Measurements from ENCODE around the gene C16orf89.
"Not testable (repeated sequence)": the region's sequence is repeated elsewhere in the genome, so short reads cannot be mapped to it uniquely, and the experiment has no call there.

Gene C16orf89, protein sequence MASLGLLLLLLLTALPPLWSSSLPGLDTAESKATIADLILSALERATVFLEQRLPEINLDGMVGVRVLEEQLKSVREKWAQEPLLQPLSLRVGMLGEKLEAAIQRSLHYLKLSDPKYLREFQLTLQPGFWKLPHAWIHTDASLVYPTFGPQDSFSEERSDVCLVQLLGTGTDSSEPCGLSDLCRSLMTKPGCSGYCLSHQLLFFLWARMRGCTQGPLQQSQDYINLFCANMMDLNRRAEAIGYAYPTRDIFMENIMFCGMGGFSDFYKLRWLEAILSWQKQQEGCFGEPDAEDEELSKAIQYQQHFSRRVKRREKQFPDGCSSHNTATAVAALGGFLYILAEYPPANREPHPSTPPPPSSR

GRCh38 chr16:5065813-5066212 is at the start of gene C16orf89:
C16orf89 (minus strand) TSS chr16:5065956; CDS start chr16:5065908, 48 bp downstream.
- no peak for DNase-seq

DNA sequence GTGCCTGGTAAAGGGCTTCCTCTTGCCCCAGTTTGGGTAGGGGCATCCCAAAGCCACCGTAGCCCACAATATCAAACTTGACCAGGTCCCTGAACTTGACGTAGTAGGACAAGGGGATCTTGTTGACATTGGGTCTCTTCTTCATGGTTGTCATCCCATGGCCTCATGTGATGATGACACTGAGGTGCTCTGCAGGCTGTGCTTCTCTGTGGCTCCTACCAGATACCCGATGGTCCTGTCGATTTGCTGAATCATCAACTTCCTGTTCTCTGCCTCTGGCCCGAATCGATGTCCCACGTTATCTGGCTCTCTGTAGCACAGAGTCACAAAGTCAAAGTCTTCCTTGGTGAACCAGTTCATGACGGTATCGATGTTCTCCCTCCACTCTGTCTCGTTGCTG is 45.2 kb upstream of the C16orf89 start:
- DNase-seq: not testable (repeated sequence)

DNA sequence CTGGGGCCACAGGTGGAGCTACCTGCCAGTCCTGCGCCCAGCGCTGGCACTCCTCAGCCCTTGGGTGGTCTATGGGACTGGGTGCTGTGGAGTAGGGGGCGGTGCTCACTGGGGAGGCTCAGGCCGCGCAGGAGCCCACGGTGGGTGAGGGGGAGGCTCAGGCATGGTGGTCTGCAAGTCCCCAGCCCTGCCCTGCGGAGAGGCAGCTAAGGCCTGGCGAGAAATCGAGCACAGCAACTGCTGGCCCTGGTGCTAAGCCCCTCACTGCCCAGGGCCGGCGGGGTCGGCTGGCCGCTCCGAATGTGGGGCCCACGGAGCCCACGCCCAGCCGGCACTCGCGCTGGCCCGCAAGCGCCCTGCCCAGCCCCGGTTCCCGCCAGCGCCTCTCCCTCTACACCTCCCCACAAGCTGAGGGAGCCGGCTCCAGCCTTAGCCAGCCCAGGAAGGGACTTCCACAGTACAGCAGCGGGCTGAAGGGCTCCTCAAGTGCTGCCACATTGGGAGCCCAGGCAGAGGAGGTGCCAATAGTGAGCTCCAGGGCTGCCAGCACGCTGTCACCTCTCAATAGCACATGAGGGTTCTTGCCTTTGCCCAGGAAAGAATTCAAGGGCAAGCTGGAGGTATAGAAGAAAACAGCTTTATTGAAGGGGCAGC is 42.9 kb upstream of the C16orf89 start:
- no peak for DNase-seq

GRCh38 chr16:5105039-5105438 is 39.3 kb upstream of the C16orf89 start:
- not testable (repeated sequence) for DNase-seq

DNA sequence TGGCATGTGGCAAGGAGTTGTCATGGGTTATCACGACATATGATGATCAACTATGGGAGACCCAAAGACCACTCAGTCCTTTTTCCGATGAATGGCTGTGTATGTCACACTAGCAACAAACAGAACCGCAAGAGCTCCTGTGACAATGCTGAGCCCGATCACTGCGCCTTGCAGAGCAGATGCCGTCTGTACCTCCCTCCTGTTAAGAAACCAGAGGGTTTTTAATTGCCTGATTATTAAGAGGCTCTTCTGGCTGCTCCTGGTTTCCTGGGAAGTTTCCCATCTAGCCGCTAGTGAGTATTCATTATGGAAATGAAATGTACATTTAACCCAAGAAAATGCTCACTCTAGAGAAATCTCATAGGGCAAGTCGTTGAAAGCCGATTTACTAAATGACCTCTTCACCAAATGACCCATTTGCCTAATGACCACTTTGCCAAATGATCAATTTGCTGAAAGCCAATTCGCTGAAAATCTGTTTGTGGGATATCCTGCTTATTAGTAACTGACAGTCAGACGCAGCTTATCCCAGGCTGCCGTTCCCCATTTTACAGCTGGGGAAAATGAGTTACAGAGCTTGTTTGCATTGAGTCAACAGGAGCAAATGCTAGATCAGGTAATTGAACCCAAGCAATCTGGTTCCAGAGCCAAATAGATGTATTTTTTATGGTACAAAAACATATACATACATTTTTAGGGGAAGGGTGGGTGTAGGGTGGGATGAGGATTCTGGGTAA is 37.7 kb upstream of the C16orf89 start:
- DNase-seq: not testable (repeated sequence)

GRCh38 chr16:5099174-5099573 is 33.4 kb upstream of the C16orf89 start:
- not testable (repeated sequence) for DNase-seq

DNA sequence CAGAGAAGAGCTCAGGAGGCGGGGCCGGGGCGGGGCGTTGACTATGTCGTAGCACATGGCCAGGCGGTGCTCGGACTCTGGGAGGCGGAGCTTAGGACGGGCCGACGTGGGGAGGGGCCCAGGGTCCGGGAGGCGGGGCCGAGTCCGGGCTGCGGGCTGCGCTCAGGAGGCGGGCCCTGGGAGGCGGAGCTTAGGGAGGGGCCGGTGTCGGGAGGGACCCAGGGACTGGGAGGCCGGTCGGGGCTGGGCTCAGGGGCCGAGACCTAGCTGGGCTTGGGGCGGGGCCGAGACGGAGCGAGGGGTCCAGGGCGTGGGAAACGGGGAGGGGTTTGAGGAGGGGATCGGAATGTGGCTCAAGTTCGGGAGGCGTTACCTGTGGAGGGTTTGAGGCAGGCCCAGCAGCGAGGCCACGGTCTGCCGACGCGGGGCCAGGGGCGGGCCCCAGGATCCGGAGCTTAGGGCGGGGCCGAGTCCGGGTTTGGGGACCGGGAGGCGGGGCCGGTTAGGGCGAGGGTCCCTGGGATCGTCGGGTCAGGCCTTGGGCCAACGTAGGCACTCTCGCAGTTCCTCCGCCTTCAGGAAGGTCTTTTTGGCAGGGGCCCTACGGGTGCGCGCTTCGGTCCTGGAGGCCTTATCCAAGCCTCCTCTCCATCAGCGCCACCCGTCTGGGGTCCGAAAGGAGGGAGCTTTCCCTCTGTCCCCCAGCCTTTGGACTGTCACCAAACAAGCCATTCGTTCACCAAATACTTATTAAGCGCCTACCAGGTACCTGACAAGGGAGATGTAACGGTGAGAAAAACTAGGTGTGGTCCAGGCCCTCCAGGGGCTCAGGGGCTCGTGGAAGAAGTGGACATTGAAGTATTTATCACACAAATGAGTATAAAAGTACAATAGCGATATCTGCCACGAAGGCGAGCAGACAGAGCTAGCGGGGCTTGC is 32.7 kb upstream of the C16orf89 start:
- peak in 1 of 2 donors; percentile 28 for DNase-seq

DNA sequence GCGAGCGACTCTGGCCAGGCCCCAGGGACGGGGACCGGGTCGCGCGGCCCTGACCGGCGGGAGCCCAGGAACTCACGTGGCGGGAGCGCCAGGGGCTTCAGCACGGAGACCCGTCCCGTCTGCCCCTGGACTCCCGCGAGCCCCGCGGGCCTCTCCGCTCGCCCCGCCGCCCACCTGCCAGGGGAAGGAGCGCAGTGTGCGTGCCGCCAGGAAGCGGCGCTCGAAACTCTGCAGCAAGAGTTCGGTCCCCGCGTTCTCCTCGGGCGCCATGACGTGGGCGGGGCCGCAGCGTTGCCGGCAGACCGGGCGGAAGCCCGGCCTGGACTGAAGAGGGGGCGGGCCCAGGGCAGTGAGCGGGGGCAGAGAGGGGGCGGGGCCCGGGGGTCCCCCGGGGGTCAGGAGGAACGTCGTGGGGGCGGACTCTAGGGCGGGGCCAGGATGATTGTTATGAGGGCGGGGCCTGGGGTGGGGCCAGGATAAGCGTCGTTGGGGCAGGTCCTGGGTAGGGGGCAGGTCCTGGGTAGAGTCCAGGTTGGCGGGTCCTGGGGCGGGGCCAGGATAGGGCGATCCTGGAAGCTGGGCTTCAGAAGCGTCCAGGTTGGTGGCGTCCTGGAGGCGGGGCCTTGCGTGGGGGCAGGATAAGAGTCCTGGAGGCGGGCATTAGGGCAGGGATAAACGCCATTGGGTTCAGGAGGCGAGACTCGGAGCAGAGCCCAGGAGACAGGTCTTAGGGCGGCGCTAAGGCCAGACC is 31.9 kb upstream of the C16orf89 start, which contains the start of gene EEF2KMT:
Gene EEF2KMT (minus strand): TSS at position 326 of the 751 bp plus-strand sequence. CDS start 56 bp downstream, at position 270.
- DNase-seq: peak; percentile 97 to 99

GRCh38 chr16:5097061-5097469 is 31.3 kb upstream of the C16orf89 start:
- not testable (repeated sequence) for DNase-seq

- DNase-seq: not testable (repeated sequence)
Observed at GRCh38 chr16:5096437-5097060, 30.8 kb upstream of the C16orf89 start.

DNA sequence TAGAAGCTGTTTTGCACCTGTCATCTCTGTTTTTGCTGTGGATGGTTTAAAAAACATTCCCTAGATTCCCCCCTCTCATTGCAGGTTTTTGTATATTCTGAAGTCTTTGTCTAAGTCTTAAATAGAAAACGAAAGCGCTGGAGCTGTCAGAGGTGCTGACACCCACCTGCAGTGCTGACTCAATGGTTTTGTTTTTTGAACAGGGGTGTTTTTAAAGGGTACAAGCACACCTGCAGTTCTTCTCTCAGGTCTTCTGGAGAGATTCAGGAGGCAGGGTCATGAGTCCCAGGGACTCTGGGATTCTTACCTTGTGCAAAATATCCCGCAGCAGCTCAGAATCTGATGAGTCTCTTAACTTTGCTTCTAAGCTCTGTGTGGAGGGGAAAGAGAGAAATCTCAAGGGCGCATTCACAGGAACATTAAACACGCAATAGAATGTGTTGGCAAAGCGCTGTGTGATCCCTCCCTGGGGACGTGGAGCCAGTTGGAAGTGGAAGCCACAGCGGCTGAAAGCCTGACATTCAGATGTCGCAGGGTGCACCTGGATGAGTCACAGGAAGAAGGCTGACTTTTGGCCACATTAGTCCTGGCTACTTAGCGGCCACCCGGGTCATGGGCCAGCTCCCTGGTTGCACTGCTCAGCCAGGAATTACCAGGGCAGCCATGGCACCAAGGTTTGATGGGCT is 29.5 kb upstream of the C16orf89 start:
- not testable (repeated sequence) for DNase-seq

DNA sequence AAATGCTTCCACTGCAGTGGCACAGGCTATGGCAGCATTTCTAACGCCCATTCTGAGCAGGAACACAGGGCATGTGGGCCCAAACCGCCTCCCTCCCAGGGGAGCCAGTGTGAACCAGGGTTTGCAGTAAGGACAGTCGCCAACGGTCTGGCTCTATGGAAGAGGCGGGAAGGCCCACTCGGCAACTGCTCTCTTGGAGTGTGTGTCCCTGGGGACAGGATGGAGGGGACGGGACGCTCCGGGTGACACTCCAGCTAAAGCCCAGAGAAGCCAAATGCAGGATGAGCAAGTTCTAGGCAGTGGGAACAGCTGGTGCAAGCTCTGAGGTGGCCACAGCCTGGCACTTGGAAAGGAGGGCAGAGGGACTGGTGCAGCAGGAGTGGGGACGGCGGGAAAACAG is 28.0 kb upstream of the C16orf89 start:
- not testable (repeated sequence) for DNase-seq

DNA sequence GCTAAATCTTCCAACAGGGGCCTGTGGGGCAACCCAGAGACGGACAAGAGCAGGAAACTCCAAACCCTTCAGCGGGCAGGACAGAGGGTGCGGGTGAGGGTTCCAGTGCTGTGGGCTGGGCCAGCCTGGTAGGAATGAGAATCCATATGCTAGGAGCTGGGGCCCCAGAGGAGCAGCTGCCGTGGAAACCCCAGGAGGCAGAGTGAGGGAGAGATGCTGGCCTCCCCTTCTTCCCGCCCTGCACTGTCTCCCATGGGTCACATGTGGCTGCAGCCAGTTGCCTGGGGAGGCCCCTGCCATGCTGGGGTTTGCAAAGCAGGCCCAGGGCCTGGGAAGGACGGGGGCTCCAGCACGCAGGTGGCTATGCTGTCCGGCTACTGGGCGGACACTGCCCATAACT is 27.3 kb upstream of the C16orf89 start:
- DNase-seq: not testable (repeated sequence)

GRCh38 chr16:5090592-5090991 is 24.8 kb upstream of the C16orf89 start:
- DNase-seq: not testable (repeated sequence)

GRCh38 chr16:5089911-5090555 is 24.3 kb upstream of the C16orf89 start:
- DNase-seq: not testable (repeated sequence)

GRCh38 chr16:5088936-5089335 is 23.2 kb upstream of the C16orf89 start:
- not testable (repeated sequence) for DNase-seq

- DNase-seq: not testable (repeated sequence)
Observed at GRCh38 chr16:5088086-5088790, 22.5 kb upstream of the C16orf89 start.

- DNase-seq: not testable (repeated sequence)
Observed at GRCh38 chr16:5085716-5086115, 20.0 kb upstream of the C16orf89 start.

DNA sequence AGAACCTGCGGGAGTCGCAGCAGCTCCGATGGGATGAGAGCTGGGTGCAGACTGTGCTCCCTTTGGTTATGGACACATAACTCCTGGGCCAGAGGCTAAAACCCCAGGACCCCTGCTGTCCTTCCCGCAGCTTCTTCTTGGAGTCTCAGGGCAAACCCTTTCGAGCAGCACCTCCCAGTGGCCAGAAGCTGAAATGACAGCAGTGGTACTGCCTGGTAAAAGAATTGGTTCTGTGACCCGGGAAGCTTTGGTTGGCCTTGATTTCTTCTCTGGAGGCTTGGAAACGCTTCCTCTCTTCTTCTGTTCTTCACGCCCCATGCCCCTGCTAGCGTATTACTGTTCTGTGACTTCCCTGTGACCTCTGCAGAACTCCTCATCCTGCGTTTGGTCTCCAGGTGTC is 19.0 kb upstream of the C16orf89 start:
- peak in 1 of 2 donors; percentile 5 for DNase-seq

All from bone marrow (tissue), 2 donors.